GM18508 (cell line): ENCODE results near the gene IFNAR1.
"Not testable (repeated sequence)": the region's sequence is repeated elsewhere in the genome, so short reads cannot be mapped to it uniquely, and the experiment has no call there.

ENCODE experiments used
- ATAC-seq: cut with Tn5 transposase; IDR thresholded peaks from one replicate; pipeline ENCODE4 v1.9.1; 2021; ENCODE audit warnings: moderate number of reproducible peaks; ENCODE audit not compliant: insufficient read depth, unreplicated experiment

The IFNAR1 gene

GRCh38 chr21:33339135-33339534 lies 14.4 kb downstream of the IFNAR1 start:
- no peak for ATAC-seq

- no peak for ATAC-seq
Observed at GRCh38 chr21:33339918-33340317, 15.1 kb downstream of the IFNAR1 start.

GRCh38 chr21:33345751-33346238 lies 21.0 kb downstream of the IFNAR1 start:
- no peak for ATAC-seq

- no peak for ATAC-seq
Observed at GRCh38 chr21:33348706-33349105, 23.9 kb downstream of the IFNAR1 start.

GRCh38 chr21:33350676-33351075 lies 25.9 kb downstream of the IFNAR1 start:
- no peak for ATAC-seq

- ATAC-seq, result no peak
Observed at GRCh38 chr21:33355355-33355754, 30.6 kb downstream of the IFNAR1 start.

GRCh38 chr21:33355996-33356395 lies 31.2 kb downstream of the IFNAR1 start:
- ATAC-seq, result no peak

GRCh38 chr21:33357177-33357576 lies 32.4 kb downstream of the IFNAR1 start:
- no peak for ATAC-seq

GRCh38 chr21:33359446-33359845 lies 34.7 kb downstream of the IFNAR1 start:
- ATAC-seq, result no peak

GRCh38 chr21:33360281-33360680 lies 35.5 kb downstream of the IFNAR1 start:
- no peak for ATAC-seq

- ATAC-seq, result no peak
Observed at GRCh38 chr21:33360881-33361602, 36.3 kb downstream of the IFNAR1 start.

- ATAC-seq, result no peak
Observed at GRCh38 chr21:33362044-33362555, 37.3 kb downstream of the IFNAR1 start.

- not testable (repeated sequence) for ATAC-seq
Observed at GRCh38 chr21:33363911-33364609, 39.3 kb downstream of the IFNAR1 start.

GRCh38 chr21:33364830-33365229 lies 40.1 kb downstream of the IFNAR1 start:
- ATAC-seq, result no peak

GRCh38 chr21:33367309-33367973 lies 42.7 kb downstream of the IFNAR1 start:
- ATAC-seq, result no peak

- no peak for ATAC-seq
Observed at GRCh38 chr21:33368124-33368523, 43.4 kb downstream of the IFNAR1 start.

- ATAC-seq, result no peak
Observed at GRCh38 chr21:33368576-33368975, 43.8 kb downstream of the IFNAR1 start.

- ATAC-seq, result no peak
Observed at GRCh38 chr21:33369586-33369985, 44.8 kb downstream of the IFNAR1 start.

GRCh38 chr21:33370305-33370704 lies 45.5 kb downstream of the IFNAR1 start:
- ATAC-seq, result no peak

- no peak for ATAC-seq
Observed at GRCh38 chr21:33371366-33371765, 46.6 kb downstream of the IFNAR1 start.

GRCh38 chr21:33372582-33372981 lies 47.8 kb downstream of the IFNAR1 start:
- ATAC-seq, result no peak
